CD4-positive, alpha-beta T cell treated with Interleukin-17A for 1 hour (primary cell): ENCODE measurements around the gene CALML4.
"Not testable (repeated sequence)": the region's sequence is repeated elsewhere in the genome, so short reads cannot be mapped to it uniquely, and the experiment has no call there.

ENCODE experiments used
- DNase-seq: peaks from one replicate; pipeline ENCODE4 v3.0.0-alpha.2; 2020

CALML4 gene

GRCh38 chr15:68188647-68189046 is 16.5 kb downstream of the CALML4 start:
- no peak for DNase-seq

- no peak for DNase-seq
These were observed 17.6 kb downstream of the CALML4 start for GRCh38 chr15:68187559-68187958.

DNA sequence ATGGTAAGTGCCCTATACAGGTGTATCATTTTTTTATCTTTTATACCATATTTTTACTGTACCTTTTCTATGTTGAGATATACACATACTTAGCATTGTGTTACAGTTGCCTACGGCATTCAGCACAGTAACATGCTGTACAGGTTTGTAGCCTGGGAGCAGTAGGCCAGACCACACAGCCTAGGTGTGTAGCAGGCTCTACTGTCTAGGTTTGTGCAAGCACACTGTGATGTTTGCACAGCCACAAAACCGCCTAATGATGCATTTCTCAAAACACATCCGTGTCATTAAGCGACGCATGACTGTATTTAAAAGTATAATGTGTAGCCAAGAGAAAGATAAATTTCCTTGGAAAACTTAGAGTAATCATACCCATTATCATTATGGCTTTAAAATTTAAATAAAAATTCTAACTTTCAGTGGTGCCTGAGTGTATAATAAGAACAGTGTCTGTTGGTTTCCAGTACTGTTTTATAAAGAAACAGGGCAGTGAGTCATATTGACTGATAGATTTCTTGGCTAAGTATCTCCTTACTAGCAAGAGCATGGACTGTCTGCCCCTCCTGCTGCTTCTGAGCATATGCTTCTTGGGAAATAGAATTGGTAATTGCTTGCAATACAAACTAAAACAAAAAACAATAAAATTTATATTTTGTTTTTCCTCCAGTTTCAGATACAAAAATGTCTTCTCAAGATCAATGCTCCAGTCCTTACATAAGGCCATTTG is 18.3 kb downstream of the CALML4 start:
- DNase-seq = no peak

DNA sequence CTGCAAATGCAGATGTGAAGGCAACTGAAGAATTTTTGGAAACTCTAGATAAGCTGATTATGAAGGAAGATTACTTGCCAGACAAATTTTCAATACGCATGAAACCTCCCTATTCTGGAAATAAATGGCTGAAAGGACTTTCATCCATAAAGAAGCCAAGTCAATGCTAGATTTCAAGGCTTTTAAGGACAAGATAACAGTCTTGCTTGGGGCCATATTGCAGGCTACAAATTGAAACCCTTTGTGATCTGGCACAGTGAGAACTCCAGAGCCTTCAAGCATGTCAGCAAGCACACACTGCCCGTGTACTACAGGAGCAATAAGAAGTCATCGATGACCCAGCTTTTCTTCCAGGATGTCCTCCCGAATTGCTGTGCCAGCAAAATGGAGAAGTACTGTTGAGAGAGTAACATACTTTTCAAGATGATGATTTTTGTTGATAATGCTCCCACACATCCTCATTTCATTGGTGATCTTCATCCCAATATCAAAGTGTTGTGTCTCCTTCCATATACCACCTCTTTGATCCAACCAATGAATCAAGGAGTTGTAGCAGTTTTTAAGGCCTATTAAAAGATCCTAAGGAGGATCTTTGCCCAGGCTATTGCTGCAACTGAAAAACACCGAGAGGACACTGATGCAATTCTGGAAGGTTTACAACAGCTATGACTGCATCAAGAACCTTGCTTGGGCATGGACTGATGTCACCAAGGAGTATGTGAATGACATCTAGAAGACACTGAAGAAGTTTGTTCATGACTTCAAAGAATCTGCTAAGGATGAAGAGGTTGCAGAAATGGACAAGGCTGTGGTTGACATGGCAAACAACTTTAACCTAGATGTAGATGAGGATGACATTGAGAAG is 20.3 kb downstream of the CALML4 start:
- DNase-seq = no peak

- DNase-seq = no peak
These were observed 21.4 kb downstream of the CALML4 start for GRCh38 chr15:68183616-68184315.

DNA sequence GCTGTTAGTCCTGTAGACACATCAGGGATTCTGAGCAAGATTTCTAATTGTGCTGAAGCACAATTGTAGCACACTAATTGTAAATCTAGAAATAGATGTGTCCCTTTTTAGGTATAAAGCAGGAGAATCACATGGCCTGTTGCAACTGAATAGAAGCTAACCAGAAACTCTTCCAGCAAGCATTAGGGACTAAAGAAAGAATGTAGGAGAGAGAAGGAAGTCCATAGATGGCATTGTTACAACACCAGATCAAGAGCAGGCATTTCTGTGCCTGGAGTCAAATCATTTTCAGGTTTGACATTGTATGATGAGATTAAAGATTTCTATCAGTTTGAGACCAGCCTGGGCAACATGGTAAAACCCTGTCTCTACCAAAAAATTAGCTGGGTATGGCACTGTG is 27.4 kb downstream of the CALML4 start:
- no peak for DNase-seq

DNA sequence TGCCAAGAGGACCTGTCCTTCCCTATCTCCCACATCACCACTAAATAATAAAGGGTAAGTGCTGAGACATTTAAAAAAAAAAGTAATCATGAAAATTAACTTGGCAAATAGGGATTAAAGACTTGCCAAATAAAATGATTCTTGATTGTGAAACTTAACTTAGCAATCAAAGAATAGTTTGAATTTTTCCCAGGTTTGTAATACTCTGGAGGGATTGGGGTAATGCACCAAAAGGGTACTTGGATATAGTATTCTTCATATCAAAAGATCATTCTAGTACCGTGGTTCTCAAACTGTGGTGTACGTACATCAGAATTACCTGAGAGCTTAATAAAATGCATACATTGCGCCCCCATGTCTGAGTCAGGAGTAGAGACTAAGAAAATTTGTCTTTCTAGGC is 28.5 kb downstream of the CALML4 start:
- DNase-seq = no peak

GRCh38 chr15:68175526-68175925 is 29.6 kb downstream of the CALML4 start:
- DNase-seq = no peak

DNA sequence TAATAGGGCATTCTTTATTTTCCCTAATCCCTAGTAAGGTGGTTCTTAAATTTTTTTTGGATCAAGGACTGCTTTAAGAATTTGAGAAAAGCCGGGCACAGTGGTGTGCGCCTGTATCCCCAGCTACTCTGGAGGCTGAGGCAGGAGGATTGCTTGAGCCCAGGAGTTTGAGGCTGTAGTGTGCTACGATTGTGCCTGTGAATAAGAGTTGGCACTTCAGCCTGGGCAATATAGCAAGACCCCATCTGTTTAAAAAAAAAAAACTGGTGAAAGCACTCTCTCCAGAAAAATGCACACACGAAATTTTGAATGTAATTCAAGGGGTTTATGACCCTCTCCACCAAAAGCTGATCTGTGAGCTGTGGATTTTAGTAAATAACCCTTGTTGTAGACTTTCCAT is 32.0 kb downstream of the CALML4 start:
- no peak for DNase-seq

- not testable (repeated sequence) for DNase-seq
These were observed 33.1 kb downstream of the CALML4 start for GRCh38 chr15:68172037-68172436.

- no peak for DNase-seq
These were observed 38.3 kb downstream of the CALML4 start for GRCh38 chr15:68166847-68167246.

DNA sequence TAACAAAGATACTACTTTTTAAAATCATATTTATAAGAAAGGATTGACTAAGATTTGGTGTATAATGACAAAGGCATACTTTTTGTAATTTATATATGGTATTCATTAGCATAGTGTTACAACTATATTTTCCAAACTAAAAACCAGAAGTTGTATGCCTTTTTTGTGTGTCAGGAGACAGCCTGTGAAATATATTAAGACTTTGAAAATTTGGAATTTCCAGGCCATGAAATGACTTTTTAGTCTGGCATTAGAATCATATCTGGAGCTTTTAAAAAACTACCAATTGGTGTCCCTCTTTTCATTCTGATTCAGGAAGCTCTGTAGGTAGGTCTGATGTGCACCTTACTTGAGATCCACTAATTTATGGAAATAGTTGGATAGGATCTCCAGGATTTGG is 41.9 kb downstream of the CALML4 start:
- no peak for DNase-seq

- DNase-seq = no peak
These were observed 47.0 kb downstream of the CALML4 start for GRCh38 chr15:68158046-68158628.

- DNase-seq = no peak
These were observed 48.1 kb downstream of the CALML4 start for GRCh38 chr15:68157074-68157473.

GRCh38 chr15:68154923-68155559 is 50.1 kb downstream of the CALML4 start:
- DNase-seq = peak; percentile 47

DNA sequence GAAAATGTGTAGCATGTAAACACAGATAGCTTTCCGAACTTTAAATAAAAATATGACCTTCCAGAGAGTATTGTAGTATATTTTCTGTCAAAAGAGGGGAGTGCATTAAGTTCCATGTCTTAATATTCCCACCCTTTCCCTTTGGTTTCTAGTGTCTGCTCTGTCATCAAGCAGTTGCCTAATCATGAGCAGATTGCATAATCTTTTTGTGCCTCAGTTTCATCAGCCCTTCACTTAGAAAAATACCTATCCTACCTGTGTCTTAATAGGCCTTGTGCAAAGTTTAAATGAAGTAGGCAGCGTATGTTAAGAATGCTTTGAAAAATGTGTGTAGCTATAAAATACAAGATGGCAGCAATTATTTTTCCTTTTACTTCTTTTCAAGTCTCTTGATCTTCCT is 52.8 kb downstream of the CALML4 start:
- DNase-seq = no peak

DNA sequence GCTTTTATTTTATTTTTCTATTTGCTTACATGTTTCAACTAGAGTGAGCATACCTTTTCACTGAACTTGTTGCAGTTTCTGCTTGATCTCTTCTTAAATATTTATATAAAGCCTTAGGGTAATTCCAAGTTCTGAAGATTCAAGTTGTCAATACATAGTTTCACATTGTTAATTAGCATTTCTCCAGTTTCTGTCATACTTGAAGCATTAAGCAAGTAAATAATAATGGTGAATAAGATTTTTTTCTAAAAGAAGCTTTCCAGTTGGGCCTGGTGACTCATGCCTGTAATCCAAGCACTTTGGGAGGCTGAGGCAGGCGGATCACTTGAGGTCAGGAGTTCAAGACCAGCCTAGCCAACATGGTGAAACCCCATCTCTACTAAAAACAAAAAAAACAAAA is 53.9 kb downstream of the CALML4 start:
- no peak for DNase-seq

GRCh38 chr15:68150187-68150586 is 54.9 kb downstream of the CALML4 start:
- no peak for DNase-seq

DNA sequence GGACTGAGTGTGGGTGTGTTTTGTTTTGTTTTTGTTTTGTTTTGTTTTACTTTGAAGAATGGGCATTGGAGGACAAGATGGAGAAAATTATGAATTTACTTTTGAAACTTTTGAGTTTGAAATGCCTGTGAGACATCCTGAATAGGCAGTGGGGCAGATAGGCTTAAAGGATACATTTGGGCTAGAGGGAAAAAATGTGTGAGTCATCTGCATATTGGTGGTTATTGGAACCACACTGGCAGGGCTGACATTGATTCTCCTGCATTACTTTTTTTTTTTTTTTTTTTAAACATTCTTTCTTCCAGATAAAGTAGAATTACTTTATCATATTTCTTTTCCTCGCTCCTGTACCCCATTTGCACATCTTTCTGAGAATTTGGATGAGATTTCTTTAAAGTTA is 56.1 kb downstream of the CALML4 start:
- DNase-seq = no peak

- no peak for DNase-seq
These were observed 57.1 kb downstream of the CALML4 start for GRCh38 chr15:68148039-68148438.

DNA sequence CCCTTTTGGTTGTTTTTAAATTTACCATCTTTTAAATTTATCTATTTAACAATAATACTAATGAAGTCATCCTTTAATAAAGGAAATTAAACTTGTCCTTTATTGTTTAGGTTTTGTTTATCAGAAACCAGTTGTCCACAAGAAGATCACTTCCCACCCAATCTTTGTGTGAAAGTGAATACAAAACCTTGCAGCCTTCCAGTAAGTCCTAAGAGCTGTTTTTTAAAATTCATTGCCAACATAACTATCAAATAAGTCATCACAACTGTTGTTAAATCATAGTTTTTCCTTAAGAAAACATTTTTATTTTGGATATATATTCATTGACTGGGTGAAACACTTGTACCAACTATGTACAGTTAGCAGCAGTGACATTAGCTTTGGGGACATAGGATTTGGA is 59.4 kb downstream of the CALML4 start:
- no peak for DNase-seq

GRCh38 chr15:68143785-68144184 is 61.3 kb downstream of the CALML4 start:
- no peak for DNase-seq

GRCh38 chr15:68143129-68143528 is 62.0 kb downstream of the CALML4 start:
- DNase-seq = no peak
